Measurements from ENCODE around the gene ACAP1.

Gene ACAP1

GRCh38 chr17:7306911-7307685, 29.2 kb upstream of the ACAP1 start, which contains the start of gene EIF5A:
Gene EIF5A (plus strand): TSS chr17:7307628. CDS start chr17:7309636, 2,008 bp downstream.
- H3K4me1 Mint-ChIP-seq, result peaks cover 27% of the 10 kb centered on the region
- ATAC-seq (ENCODE audit: low read depth) (peak; percentile 69), DNase-seq (ENCODE audit: low spot score in 2 of 2) (peak; percentile 96 to 99)
- H3K9me3 Mint-ChIP-seq, result no peaks in the 10 kb centered on the region
- peak within 1 kb of the TSS; percentile 97 for H3K27ac Mint-ChIP-seq
- H3K4me3 Mint-ChIP-seq, result peak within 1 kb of the TSS; percentile 88
- peaks cover 24% of the 10 kb centered on the region for H3K36me3 Mint-ChIP-seq
- no peaks in the 10 kb centered on the region for H3K27me3 Mint-ChIP-seq

DNA sequence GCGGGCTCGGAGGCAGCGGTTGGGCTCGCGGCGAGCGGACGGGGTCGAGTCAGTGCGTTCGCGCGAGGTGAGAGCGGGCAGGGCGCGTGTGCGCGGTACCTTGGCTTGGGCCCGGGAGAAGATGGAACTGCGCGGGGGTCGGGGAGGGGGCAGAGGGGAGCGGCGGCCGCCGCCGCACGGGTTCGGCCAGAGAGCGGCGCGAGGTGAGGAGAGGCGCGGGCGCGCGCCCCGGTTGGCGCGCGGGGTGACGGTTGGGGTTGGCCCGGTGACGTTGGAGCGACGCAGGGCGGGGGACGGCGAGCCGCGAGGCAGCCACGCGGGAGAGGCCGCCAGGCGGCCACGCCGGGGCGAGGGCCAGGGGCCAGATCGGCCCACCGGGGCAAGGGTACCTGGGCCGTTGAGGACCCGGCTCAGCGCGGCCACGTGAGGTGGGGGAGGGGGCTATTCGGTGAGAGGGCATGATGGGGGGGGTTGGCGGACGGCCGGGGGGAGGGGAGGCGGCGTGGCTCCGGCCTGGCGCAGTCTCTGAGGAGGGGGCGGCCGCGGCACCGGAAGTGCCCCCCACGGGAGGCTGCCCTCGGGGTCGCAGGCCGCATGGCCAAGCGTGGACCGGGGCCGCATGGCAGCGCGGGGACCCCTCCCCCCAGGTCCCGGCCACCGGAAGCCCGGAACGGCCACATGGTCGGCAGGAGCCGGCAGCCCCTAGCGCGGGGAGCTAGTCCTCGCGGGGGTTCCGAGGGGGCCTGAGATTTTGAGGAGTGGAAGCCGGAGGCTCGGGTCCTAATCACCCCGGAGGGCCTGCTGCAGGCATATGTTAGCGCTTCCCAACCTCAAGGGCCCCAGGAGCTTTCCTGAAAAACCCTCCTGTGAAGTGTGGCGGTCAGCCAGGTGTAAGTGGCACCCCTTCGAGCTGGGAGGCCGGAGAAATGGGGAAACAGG, 28.4 kb upstream of the ACAP1 start:
- Mint-ChIP-seq H3K27ac (peak overlapping the region; percentile 97), H3K9me3 (no peaks in the 10 kb centered on the region), H3K36me3 (peaks cover 31% of the 10 kb centered on the region), H3K4me3 (peak overlapping the region; percentile 88), H3K4me1 (peaks cover 32% of the 10 kb centered on the region), H3K27me3 (no peaks in the 10 kb centered on the region)
- ATAC-seq (ENCODE audit: low read depth) (peak; percentile 25), DNase-seq (ENCODE audit: low spot score in 2 of 2) (peak in 1 of 2 donors; percentile 65)

DNA sequence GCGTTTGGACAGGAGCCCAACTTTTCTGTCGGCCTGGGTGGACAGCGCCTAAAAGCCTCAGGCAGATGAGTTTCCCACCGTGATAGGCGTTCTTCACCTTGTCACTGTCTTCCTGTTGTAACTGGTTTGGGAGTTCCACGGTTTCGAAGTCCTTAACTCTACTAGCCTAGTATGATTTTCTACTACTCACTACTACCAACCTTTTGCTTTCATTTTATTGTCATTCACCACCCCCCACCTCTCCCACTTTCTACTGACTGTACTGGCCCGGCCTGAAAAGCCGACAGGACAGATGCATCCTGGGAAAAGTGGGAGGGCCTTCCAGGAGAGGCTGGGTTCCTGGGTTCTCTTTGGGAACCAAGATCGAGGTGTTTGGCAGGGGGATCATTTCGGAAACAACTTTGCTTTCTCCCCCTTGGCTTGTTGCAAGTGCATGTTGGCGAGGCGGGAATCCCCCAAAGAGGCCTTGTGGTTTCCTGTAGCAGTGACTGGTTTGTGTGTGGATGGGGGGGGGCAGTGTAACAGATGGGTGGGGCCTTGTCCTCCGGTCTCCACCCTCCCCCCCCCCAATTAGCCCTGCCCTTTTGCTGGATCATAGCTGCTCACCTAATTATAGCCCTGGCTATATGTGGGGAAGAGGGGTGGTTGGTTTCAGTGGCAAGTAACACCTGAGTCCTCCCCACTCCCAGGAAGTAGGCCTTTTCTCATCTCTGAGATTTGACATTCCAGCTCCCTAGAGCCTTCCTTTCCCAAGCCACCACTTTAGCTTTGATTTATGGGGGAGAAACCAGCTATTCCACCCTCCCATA, 27.5 kb upstream of the ACAP1 start:
- DNase-seq (ENCODE audit: low spot score in 2 of 2) (peak; percentile 74 to 85), ATAC-seq (ENCODE audit: low read depth) (peak; percentile 32)
- peaks cover 35% of the 10 kb centered on the region for H3K4me1 Mint-ChIP-seq
- peak overlapping the region; percentile 88 for H3K4me3 Mint-ChIP-seq
- no peaks in the 10 kb centered on the region for H3K9me3 Mint-ChIP-seq
- H3K36me3 Mint-ChIP-seq, result peaks cover 35% of the 10 kb centered on the region
- peak overlapping the region; percentile 97 for H3K27ac Mint-ChIP-seq
- no peaks in the 10 kb centered on the region for H3K27me3 Mint-ChIP-seq

DNA sequence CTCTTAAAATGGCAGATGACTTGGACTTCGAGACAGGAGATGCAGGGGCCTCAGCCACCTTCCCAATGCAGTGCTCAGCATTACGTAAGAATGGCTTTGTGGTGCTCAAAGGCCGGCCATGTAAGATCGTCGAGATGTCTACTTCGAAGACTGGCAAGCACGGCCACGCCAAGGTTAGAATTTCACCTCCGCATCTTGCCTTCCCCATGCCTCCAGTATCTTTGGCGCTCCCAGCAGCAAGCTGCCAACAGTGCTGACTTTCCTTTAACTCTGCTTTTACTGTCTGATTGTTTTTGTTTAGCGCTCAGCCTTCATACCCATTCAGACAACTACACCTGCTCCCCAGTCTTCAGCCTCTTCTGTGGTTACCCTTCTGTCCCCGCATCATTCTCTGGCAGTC, 26.7 kb upstream of the ACAP1 start:
- Mint-ChIP-seq H3K27me3 (no peaks in the 10 kb centered on the region), H3K4me1 (peaks cover 41% of the 10 kb centered on the region), H3K36me3 (peaks cover 37% of the 10 kb centered on the region), H3K9me3 (no peaks in the 10 kb centered on the region), H3K4me3 (peak overlapping the region; percentile 88), H3K27ac (peak overlapping the region; percentile 97)
- no peak for DNase-seq (ENCODE audit: low spot score in 2 of 2)
- ATAC-seq (ENCODE audit: low read depth), result no peak

GRCh38 chr17:7311110-7311705, 25.1 kb upstream of the ACAP1 start:
- H3K27ac Mint-ChIP-seq, result peak overlapping the region; percentile 92
- H3K9me3 Mint-ChIP-seq, result no peaks in the 10 kb centered on the region
- peak overlapping the region; percentile 83 for H3K4me3 Mint-ChIP-seq
- H3K36me3 Mint-ChIP-seq, result peaks cover 39% of the 10 kb centered on the region
- H3K27me3 Mint-ChIP-seq, result no peaks in the 10 kb centered on the region
- H3K4me1 Mint-ChIP-seq, result peaks cover 44% of the 10 kb centered on the region
- ATAC-seq (ENCODE audit: low read depth) (no peak), DNase-seq (ENCODE audit: low spot score in 2 of 2) (no peak)

DNA sequence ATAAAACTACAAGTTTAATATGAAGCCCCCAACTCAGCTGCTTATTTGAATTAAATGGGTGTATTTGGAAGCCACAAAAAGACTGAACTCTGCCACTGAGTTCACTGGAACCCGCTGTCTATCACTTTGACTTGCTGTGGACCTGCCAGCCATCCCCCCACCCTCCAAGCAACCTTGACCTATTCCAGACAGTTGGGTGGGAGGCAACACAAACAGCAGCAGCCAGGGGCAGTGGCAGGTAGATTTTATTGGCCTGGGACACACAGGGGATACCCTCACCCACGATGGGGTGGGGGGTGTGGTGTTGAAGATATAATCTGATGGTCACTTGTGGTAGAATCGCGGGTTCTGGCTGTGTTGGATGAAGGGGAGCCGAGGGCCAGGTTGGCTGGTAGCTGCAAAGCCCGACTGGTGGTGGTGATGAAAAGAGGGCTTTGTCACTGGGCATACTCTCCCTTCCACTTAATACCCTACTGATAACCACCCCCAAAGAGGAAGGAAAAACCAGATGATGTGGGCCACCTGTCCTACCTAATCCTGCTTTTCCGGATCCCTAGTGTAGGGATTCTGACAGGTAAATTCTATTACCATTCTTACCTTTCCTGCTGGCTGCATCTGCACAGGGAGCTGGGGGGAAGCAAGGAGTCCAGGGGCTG, 23.8 kb upstream of the ACAP1 start:
- DNase-seq (ENCODE audit: low spot score in 2 of 2) (no peak), ATAC-seq (ENCODE audit: low read depth) (no peak)
- Mint-ChIP-seq H3K36me3 (peaks cover 37% of the 10 kb centered on the region), H3K27me3 (no peaks in the 10 kb centered on the region), H3K27ac (peak overlapping the region; percentile 98), H3K9me3 (no peaks in the 10 kb centered on the region), H3K4me1 (peaks cover 47% of the 10 kb centered on the region), H3K4me3 (no peak overlapping the region)

- no peak for ATAC-seq (ENCODE audit: low read depth)
- no peaks in the 10 kb centered on the region for H3K9me3 Mint-ChIP-seq
- H3K27ac Mint-ChIP-seq, result peak overlapping the region; percentile 98
- H3K27me3 Mint-ChIP-seq, result no peaks in the 10 kb centered on the region
- H3K36me3 Mint-ChIP-seq, result peaks cover 40% of the 10 kb centered on the region
- DNase-seq (ENCODE audit: low spot score in 2 of 2), result no peak
- peak overlapping the region; percentile 55 for H3K4me3 Mint-ChIP-seq
- peaks cover 47% of the 10 kb centered on the region for H3K4me1 Mint-ChIP-seq
Observed at GRCh38 chr17:7313088-7313889, 23.0 kb upstream of the ACAP1 start.

DNA sequence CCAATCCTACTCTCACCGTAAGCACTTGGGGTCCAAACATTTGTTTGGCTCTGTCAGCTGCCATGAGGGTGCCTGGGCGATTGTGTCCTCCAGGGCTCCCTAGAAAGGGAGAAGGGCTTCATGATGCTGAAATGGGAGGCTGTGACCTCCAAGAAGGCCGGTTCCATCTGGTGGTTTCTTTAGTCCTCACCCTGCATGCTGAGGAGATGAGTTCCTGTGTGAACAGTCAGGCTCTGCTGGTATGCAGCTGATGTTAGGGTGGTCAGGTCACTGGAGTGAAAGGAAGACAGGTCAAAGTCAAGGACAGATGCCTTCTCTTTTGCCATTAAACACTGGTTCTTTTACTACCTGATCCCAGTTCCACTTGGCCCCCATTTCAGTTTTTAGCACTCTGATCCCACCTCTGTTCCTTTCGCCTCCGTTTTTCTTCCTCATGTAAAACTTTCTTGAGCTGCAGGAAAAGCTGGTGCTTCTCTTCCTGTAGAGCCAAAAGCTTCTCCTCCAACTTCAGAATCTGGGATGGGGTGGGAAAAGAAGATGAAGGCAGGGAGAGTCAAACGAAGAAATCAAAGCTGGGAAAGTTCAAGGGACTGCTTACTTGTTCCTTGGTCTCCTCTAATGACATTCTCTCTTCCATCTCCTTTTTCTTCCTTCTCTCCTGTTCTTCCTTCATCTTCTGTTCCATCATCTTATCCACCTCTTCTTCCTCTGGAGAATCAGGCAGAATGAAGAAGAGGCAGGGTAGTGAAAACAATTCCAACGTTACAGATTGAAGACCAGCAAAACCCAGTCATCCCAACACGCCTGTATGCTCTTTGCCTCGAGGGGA, 22.2 kb upstream of the ACAP1 start:
- no peaks in the 10 kb centered on the region for H3K27me3 Mint-ChIP-seq
- H3K27ac Mint-ChIP-seq, result peak overlapping the region; percentile 98
- peaks cover 45% of the 10 kb centered on the region for H3K4me1 Mint-ChIP-seq
- no peaks in the 10 kb centered on the region for H3K9me3 Mint-ChIP-seq
- ATAC-seq (ENCODE audit: low read depth) (no peak), DNase-seq (ENCODE audit: low spot score in 2 of 2) (no peak)
- peak overlapping the region; percentile 85 for H3K4me3 Mint-ChIP-seq
- peaks cover 40% of the 10 kb centered on the region for H3K36me3 Mint-ChIP-seq

- H3K9me3 Mint-ChIP-seq, result no peaks in the 10 kb centered on the region
- no peaks in the 10 kb centered on the region for H3K27me3 Mint-ChIP-seq
- peak; percentile 87 to 96 for DNase-seq (ENCODE audit: low spot score in 2 of 2)
- peak within 1 kb of the TSS; percentile 98 for H3K27ac Mint-ChIP-seq
- ATAC-seq (ENCODE audit: low read depth), result peak; percentile 92
- peaks cover 37% of the 10 kb centered on the region for H3K4me1 Mint-ChIP-seq
- peaks cover 36% of the 10 kb centered on the region for H3K36me3 Mint-ChIP-seq
- peak within 1 kb of the TSS; percentile 98 for H3K4me3 Mint-ChIP-seq
Observed at GRCh38 chr17:7314719-7315569, 21.4 kb upstream of the ACAP1 start, which contains the start of gene GPS2. Gene GPS2 (minus strand): TSS chr17:7315360. CDS start chr17:7315052, 308 bp downstream.

GRCh38 chr17:7315570-7316235, 20.6 kb upstream of the ACAP1 start:
- no peaks in the 10 kb centered on the region for H3K27me3 Mint-ChIP-seq
- ATAC-seq (ENCODE audit: low read depth) (no peak), DNase-seq (ENCODE audit: low spot score in 2 of 2) (no peak)
- peak overlapping the region; percentile 98 for H3K27ac Mint-ChIP-seq
- peaks cover 28% of the 10 kb centered on the region for H3K36me3 Mint-ChIP-seq
- peaks cover 29% of the 10 kb centered on the region for H3K4me1 Mint-ChIP-seq
- H3K4me3 Mint-ChIP-seq, result peak overlapping the region; percentile 98
- no peaks in the 10 kb centered on the region for H3K9me3 Mint-ChIP-seq
